Stimulated activated CD4-positive, alpha-beta T cell treated with anti-CD3 and anti-CD28 coated beads, Interleukin-12 subunit alpha, Interleukin-12 subunit beta, amount 100 ng/mL, for 24 hours (primary cell): ENCODE data around the gene DYSF.

ENCODE experiments used
- DNase-seq, 2 experiments: peaks; one replicate each; pipeline ENCODE4 v3.0.0-alpha.2; 2020; ENCODE audit warnings: low read depth in 2 of 2

Gene DYSF

GRCh38 chr2:71502941-71503738 lies 49.8 kb downstream of the DYSF start:
- no peak for DNase-seq

DNA sequence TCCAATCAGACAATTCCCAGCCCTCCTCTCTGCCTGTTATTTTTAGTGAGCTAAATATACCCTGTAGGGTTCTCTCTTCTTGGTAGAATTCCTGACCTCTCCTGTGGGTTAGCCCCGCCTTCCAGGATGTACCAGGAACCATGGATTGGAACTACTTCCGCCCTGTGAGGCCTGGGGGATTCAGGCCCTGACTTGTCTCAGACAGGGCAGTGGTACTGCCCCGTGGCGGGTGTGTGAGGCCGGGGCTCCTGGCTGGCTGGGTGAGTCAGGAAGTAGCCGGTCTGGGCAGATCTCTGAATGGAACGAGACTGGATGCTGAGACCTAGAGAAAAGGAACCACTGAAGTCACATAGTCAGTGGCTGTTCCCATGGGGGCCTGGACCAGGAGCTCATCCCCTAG lies 50.5 kb downstream of the DYSF start:
- DNase-seq, result no peak

- DNase-seq, result no peak
Observed at GRCh38 chr2:71504611-71505010, 51.2 kb downstream of the DYSF start.

- DNase-seq, result no peak
Observed at GRCh38 chr2:71505086-71505769, 51.9 kb downstream of the DYSF start.

- no peak for DNase-seq
Observed at GRCh38 chr2:71505770-71506140, 52.4 kb downstream of the DYSF start.

DNA sequence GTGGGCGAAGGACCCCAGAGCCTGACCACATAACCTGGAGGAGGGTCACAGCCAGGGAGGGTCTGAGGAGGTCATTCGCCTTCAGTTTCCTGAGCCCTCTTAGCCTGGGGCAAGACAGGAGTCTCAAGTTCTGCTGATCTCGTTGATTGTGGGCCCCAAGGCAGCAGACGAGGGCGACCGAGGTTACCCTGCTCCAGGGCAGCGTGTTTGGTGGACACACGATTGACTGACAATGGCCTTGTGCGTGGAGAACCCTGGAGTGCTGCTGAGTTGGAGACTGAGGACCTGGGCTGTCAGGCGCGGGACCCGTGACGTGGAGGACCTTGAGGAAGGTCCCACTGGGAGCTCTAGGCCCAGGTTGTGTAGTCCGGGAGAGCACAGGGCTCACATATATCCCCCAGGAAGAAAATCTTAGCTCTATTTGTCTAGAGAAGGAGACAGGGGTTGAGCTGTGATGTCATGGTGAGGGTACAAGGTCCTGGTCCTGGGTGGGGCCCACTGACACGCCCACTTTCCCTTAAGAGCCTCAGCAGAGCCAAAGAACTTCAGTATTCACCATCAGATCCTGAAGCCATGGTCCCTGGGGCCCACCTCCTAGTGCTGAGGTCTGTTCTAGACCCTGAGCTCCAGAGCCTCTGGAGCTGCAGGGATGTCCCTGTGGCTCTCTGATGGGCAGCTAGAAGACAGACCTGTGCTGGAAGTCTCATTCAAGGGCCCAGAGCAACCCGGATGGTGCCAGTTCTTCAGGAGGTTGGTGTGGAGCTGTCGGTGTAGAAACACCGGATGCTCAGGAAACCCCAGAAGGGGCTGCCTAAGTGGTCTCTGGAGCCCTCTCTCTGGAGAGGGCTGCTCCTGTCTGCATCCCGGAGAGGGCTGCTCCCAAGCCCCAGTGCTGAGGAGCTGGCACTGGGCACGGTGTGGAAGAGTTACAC lies 53.1 kb downstream of the DYSF start:
- DNase-seq, result no peak

DNA sequence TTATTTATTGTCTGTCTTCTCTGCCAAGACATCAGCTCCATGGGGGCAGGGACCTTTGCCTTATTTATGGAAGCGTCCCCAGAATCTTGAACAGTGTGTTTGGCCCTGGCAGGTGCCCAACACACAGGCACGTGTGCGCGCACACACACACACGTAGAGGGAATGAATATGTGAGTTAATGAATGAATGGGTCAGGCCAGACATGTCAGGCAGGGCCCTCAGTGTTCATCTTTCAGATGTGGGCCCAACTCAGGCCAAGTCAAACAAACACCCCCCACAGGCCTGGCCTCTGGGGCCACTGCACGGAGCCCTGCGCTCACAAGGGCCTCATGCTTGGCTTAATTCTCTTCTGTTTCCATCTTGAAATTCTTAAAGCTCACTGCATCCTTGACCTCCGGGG lies 54.1 kb downstream of the DYSF start:
- DNase-seq, result no peak

GRCh38 chr2:71510196-71510807 lies 56.9 kb downstream of the DYSF start:
- DNase-seq, result peak; percentile 31 to 66

GRCh38 chr2:71510938-71511337 lies 57.6 kb downstream of the DYSF start:
- DNase-seq, result no peak

DNA sequence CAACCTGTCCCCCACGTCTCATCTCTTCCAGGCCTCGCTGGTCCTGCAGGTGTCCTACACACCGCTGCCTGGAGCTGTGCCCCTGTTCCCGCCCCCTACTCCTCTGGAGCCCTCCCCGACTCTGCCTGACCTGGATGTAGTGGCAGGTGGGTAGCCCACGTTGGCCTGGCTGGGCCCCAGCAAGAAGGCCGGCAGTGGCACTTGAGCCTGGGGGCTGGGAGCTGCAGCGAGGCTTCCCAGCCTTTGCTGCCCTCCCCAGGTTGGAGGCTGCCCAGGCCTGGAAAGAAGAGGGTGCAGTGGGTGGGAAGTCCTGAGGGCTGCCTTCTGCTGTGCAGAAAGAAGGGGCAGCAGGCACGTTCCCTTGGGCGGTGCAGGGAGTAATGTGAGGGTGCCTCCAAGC lies 58.4 kb downstream of the DYSF start:
- DNase-seq, result no peak

DNA sequence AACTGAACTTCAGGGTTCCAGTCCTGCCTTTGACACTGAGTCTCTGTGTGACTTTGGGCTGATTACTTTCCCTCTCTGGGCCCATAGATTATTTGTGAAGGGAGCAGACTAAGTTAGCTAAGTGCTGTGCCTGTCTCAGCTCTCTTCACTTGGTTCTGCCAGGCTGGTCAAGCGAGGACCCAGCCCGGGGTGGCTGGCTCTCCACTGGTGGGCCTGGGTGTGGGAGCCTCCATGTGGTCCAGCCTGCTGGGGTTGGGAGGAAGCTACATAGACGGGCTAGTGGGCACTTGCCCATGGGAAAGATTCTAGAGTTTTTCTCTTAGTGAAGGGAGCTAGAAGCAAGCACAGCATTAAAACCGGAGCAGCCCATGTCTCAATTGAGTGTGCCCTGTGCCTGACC lies 59.0 kb downstream of the DYSF start:
- DNase-seq, result no peak

DNA sequence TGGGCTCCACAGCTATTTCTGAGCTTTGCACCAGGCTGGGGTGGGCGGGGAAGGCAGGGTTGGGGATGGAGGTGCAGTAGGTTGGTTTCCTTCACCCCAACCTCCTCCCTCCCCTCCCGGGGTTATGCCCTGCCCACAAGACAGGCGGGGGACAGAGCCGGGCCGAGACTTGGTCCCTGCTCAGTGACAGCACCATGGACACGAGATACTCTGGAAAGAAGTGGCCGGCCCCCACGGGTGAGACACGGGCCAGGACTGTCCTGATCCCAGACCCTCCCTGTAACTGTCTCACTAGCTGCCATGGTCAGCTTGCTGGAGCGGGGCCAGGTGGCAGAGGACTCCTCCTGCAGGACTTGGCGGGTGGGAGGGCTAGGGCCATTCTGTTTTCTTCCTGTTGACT lies 59.7 kb downstream of the DYSF start:
- DNase-seq, result no peak

- DNase-seq, result no peak
Observed at GRCh38 chr2:71513721-71514120, 60.4 kb downstream of the DYSF start.

GRCh38 chr2:71516253-71516888 lies 63.0 kb downstream of the DYSF start:
- no peak for DNase-seq

- DNase-seq, result no peak
Observed at GRCh38 chr2:71517851-71518250, 64.5 kb downstream of the DYSF start.

DNA sequence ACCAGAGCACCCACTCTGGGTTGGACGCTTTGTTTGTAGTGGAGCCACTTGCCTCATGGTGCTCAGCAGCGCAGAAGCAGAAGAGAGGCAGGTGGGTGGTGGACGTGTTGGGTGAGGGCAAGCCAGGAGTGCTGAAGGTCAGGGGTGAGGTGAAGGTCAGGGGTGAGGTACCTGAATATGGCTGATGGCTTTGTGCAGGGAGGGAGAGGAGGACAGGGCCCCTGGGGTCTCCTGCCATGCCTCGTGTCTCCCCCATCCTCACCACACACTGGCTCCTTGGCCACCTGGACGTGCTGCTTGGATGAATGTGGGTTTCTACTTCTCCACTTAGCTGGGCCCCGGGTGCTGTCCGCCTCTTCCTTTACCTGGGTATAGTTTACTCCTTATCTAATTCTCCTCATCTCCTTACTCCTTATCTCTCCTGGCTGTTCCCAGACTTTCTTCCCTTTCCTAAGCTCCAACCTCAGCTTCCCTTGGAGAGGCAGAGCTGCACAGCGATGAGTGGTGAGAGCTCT lies 68.1 kb downstream of the DYSF start:
- no peak for DNase-seq

DNA sequence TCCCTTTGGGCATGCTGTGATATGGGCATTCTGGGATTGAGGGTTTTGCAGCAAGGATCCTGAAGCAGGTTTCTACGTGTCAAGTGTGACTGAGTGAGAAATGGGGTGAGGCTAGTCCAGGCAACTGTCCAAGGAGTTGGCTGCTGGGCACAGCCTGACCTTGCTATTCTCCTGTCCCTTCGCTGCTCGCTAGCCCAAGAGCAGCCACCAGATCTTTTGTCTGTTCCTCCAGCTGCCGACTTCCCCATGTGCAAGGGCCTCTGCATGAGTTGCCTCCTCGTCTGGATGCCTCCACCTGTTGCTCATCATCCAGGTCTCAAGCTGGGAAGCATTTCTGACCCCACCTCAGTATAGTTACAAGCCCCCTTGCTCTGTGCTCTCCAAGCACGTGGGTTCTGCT lies 71.1 kb downstream of the DYSF start:
- DNase-seq, result no peak

GRCh38 chr2:71526141-71526540 lies 72.8 kb downstream of the DYSF start:
- no peak for DNase-seq

- DNase-seq, result no peak
Observed at GRCh38 chr2:71526975-71527374, 73.6 kb downstream of the DYSF start.

- no peak for DNase-seq
Observed at GRCh38 chr2:71528131-71528591, 74.8 kb downstream of the DYSF start.

DNA sequence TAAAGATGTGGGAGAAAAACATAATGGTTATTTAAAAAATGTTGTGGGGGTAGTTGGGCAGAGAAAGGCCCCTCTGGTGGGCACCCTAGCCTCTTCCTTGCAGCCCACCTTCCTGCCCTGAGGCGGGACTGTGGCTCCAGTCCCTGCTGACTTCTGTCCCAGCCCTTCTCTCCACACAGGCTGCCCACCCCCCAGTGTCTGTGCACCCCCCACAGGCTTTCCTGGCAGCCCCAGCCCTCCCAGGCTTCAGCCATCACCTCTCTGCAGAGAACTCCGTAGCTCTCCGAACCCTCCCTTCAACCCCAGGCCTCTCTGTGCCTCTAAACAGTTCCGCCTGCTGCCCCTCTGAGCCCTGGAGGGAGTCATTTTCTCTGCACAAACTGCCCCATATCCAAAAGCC lies 75.4 kb downstream of the DYSF start:
- DNase-seq, result no peak
